Cortex of kidney (tissue), 1 donor: Measurements from ENCODE around the gene POLR1A.

Experiments used
- DNase-seq: peaks from one replicate; lab custom pipeline; 2025; lab: John Stamatoyannopoulos, UW

The POLR1A gene

DNA sequence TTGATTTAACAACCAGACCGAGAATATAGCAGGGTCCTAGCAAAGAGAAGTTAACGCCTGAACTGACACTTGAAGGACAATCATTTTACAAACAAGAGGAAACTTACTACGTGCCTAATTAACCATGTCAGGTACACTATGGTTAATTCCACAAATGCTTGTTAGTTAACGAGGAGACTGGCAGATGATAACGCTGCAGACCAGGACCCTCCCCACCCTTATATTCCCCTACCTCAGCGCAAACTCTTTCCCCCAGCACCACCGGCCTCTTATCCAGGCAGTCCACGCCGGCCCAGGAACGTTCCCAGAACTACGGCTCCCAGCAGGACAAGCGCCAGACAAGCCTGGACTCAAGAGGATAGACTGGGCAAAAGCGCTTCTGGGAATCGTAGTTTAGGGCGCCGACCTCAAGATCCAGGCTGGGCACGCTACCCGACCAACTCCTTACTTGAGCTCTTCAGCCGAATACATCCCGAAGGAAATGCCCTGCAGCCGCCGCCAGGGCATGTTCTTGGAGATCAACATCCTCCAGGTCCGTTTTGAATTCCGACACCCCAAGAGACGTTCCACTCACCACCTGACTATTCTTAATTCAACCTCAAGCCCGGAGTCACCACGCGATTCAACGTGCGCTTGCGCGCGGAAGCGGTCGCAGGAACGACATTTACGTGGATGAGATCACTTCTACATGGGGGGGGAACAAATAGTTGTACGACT is at the start of gene POLR1A:
Gene POLR1A, minus strand, starts transcription at position 635 of the 717 bp plus-strand sequence. Its CDS starts 110 bp downstream, at position 525.
- DNase-seq: no peak

DNA sequence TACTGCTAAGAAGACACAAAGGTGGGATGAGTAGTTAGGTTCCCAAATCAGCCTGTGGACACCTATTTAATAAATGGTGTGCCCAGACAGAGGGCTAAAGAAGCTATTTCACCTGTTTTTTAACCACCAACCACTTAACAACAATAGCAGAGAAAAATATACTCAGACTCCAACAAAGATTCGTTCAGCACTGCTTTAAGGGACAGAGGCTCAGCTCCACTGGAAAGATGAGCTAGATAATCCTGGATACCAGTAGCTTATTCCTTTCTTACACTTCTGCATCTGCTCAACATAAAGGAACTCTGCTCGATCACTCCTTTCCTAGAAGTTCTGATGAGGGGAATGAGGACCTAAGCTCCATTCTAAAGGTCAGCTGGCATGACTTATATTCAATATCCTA is 44.8 kb upstream of the POLR1A start:
- no peak for DNase-seq

DNA sequence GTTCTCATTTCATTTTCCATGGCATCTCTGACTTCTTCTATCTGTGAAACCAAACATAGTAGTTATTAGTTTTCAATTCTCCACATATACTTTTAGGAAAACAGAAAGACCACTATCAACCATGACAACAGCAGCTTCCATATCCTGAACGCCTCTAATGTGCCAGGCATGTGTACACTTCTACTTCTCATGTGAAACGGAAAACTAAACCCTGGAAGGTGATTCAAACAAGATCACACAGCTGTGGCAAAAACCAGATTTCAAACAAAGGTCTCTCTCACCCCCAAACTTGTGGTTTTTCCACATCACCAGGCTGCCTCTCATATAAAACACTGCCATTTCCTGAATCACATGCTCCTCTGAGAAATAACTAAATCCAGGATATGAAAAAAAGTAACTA is 42.1 kb upstream of the POLR1A start:
- DNase-seq: no peak

DNA sequence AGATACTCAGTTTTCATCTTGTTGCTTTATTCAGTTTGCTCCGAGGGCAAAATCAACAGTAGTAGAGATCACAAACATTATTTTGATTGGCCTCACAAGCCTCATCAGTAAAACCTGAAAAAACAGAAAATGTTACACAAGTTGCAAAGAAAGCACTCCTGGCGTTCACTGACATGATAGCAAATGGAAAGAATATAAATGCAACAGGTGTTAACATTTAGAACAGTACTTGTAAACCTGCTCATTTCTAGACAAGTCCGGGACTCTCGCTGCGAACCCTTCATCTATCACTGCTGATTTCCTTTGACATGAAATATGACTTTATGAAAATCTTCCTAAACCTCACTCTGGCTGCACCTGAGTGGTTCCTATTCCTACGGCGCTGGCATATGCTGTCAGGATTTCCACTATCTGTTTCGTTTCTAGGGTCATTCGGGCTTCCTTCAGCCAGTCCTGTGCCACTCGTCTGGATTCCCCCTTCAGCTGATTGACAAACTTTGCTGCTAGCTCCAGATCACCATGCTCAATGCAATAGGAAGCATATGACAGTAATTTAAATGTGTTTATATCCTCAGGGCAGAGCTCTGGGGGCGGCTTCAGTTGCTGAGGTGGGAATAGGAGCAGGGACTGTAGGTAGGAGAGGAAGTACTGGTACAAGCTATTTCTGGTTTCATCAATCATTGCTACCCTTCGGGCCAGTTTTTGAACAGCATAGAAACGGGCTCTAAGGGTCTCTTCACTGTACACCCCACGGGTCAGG is 38.4 kb upstream of the POLR1A start:
- no peak for DNase-seq

DNA sequence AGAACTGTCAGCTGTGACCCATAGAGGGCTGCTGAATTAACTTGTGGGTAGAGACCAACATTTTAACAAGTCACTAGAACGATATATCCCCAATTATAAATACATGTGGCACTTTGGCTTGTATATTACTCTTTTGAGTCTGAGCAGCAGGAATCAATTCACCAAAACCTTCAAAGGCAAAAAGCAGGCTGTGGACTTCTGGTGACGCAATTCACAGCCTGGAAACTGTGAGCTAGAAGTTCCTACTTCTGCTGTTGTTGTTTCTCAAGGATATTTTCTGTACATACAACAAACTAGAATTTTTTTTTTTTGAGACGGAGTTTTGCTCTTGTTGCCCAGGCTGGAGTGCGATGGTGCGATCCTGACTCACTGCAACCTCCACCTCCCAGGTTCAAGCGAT is 37.6 kb upstream of the POLR1A start:
- no peak for DNase-seq

DNA sequence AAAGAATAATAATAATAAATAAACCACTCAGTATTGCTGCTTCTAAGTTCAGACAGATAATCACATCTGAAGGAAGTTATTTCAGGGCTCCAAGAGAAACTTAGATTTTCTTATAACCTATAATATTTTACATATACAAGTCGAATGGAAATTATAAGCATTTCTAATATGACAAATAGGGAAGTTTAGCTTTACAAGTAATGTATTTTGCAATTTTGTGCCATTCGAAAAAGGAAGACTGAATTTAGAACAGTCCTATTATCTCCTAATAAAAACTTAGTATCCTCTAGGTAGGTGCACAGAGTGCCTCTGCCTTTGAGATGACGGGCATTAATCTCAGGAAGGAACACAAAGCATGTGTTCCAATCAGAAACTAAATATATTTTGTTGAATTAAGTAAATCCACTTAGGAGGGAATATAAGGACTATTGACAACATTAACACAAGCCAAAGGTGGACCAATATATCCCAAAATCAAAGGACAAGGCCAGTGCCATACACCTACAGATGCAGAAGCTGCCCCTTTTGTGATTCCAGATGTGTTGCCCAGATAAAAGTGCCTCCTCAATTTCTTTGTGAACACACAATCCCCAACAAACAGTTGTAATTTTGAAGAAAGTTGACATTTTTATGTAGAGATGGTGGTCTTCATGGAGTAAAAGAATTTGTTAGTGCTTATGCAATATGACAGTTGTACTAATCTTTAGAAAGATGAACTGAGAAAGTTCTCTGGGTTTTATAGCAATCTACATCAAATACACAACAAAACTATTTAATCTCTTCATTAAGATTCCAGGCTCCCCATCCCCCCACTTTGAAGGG is 37.0 kb upstream of the POLR1A start:
- DNase-seq: no peak

DNA sequence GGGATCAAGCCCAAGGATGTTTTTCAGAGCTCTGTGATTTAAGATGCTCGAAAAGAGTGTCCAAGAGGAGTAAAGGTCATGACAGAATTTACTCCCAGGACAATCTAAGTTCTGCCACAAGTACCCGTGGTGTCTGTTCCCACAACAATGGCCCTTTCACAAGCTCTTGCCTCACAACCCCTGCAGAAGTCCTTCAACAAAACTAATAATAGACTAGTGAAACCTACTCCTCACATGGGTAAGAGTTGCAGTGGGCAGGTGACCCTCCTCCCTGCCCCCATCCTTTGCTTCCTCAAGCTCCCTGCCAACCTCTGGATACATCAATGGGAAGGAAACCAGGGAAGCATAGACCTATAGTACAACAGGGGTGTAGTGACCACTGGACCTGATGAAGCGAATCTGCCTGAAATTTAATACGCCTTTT is 35.3 kb upstream of the POLR1A start:
- DNase-seq: no peak

DNA sequence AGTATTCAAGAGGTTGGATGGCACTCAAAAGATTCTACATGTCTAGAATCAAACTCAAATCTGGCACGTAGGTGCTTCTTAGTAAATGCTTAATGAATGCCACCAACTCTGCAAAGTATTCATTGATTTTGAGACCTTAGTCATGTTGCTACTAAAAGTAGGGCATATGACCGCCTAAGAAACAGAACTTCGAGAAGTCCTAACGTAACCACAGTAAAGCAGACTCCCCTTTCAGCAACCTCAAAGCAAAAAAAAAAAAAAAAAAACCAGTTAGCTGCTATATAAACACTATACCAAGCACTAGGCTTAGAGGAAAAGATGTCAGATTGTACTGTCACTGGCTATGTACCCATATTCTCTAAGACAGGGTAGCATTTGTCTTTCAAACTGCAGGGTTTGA is 34.3 kb upstream of the POLR1A start:
- DNase-seq: no peak

DNA sequence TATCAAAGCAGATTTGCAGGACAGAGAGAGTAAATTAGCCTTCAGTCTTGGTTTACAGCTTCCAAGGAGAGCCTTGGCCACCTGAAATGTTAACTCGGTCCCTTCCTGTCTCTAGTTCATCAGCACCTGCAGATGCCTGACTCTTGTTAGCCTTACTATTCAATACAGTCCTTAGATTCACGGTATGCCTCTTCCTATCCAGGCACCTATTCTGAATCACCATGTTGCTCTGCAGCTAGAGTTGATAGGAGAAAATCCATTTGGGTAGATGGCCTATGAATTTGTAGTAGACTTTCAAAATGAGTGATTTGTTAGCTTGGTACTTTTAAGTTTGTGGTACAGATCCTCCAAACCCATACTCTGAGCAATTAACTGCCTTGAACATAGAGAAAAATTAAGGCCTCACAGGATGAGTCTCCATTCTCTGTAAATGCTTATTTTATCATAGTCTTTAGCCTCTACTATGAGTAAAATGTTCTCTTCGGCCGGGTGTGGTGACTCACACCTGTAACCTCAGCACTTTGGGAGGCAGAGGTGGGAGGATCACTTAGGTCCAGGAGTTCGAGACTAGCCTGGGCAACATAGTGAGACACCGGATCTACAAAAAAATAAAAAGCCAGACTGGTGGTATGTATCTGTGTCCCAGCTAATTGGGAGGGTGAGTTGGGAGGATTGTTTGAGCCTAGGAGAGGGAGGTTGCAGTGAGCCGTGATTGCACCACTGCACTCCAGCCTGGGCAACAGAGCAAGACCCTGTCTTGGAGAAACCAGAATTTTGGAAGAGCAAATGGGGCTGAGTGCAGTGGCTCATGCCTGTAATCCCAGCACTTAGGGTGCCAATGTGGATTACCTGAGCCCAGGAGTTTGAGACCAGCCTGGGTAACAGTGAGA is 33.3 kb upstream of the POLR1A start:
- DNase-seq: no peak

DNA sequence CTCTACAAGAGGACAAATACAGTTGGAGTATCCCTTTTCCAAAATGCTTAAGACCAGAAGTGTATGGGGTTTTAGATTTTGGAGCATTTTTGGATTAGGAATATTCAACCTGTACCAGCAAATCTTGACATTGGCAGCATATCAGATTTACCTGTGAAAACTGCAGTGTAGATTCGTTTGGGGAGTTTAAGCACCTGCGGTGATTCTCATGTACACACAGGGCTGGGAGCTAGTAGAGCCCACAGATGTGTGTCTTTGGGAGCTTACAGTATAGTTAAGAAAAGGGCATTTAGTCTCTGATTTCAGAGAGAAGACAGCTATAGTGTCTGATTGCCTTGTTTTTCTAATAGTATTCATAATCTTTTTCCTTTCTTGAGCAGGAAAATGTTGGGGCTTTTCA is 30.5 kb upstream of the POLR1A start:
- DNase-seq: no peak

DNA sequence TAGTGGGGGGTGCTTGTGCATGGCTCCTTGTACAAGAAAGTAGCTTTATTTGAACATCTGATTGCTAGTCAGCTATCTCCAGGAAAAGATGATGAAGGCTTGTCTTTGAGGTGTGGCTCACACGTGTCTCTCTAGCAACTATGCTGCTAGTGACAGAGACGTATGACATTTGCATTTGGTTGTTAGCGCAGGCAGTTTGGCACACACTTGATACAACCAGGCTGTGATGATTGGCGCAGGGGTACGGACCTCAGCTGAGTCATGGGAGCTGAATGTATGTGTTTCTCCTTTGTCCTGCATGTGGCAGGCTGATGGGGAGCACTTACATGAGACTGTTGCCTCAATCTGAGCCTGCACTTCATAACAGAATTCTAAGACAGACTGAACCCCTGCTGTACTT is 30.0 kb upstream of the POLR1A start:
- no peak for DNase-seq

DNA sequence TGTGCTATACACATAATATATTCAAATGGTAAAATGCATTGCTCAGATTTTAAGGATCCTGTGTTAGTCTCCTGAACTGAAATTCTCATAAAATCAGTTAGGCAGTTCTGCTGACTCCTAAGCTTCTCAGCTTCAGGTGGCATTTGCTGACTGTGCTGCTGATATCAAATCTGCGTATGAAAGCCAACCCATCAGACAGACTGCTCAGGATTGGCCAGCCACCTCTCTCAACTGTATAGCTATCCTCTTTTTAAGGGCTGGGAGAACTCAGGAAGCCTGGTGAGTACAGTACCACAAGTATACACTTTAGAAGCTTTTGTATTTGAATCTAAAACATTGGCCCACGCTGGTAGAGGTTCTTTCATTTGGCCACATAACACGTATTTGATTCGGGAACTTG is 29.0 kb upstream of the POLR1A start:
- no peak for DNase-seq

DNA sequence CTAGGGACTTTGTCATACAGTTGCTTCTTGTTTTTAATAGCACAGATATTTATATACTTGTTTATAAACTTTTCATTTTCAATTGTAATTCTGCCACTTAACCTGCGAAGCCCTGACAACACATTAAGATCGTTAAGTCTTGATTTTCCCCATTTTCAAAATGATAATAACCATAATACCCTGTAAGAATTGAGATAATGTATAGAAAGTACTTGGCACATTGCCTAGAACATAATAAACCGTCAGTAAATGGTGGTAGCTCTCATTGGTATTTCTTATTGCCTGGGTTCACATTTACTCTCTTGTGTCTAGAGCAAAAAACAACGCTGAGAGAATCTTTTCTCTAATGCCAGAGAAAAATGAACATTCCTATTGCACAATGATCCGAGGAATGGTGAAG is 19.0 kb upstream of the POLR1A start:
- no peak for DNase-seq

DNA sequence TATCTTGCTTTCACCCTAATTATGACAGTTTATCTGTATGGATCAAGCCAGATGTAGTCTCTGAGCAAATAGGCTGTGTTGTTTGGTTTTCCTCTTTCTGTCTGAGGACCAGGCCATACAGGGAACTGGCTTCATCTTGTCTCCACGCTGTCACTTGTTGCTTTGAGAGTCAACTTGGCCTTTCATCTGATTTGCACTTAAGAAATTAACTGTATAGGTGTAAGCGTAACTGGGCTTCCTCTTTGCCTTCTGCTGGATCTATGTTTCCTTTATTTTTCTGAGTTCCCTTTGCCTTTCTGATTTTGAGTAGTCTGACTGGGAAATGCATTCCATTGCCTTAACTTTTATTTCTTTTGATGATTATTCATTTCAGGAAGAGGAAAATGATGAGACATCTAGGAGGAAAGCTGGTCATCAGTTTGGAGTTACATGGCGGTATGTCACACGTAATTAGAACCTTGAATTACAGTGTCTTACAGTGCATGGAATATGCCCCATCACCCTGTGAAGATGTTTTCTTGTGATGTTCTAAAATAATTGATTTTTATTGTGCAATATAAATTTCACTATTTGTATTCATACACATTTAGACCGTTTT is 17.7 kb upstream of the POLR1A start:
- DNase-seq: no peak

DNA sequence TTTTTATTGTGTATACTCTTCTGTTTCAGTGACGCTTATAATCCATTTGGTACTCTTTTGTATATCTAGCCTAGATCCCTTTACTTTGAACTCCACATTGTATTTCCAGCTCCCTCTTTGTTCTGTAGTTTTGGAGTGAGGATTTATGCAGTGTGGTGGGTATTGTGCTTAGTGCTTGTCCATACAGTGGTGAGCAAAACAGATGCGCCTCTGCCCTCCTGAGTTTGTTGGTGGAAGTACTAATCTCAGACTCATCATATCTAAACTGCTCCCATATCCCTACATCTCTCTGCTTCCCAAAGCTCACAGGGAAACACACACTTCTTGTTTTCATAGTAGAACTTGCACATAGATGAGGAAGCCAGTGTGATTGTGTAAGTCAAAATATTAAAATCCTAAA is 12.4 kb upstream of the POLR1A start:
- DNase-seq: no peak

DNA sequence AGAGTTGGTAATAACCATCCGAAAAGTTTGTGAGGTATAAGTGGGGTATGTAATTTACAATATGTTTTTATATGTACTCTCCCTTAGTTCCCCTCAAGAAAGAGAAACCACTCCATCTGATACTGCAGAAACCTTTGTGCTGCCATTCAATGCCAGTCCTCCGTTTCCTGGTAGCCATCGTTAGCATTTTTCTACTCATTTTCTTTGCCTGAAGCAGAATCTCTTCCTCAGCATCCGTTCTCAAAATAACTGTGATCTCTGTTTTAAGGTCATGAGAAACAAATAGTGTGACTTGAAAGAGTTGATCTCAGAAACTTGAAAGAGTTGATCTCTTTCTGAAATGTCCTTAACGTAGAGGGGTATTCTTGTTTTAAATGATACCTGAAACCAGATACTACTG is 1.3 kb upstream of the POLR1A start:
- DNase-seq: no peak

DNA sequence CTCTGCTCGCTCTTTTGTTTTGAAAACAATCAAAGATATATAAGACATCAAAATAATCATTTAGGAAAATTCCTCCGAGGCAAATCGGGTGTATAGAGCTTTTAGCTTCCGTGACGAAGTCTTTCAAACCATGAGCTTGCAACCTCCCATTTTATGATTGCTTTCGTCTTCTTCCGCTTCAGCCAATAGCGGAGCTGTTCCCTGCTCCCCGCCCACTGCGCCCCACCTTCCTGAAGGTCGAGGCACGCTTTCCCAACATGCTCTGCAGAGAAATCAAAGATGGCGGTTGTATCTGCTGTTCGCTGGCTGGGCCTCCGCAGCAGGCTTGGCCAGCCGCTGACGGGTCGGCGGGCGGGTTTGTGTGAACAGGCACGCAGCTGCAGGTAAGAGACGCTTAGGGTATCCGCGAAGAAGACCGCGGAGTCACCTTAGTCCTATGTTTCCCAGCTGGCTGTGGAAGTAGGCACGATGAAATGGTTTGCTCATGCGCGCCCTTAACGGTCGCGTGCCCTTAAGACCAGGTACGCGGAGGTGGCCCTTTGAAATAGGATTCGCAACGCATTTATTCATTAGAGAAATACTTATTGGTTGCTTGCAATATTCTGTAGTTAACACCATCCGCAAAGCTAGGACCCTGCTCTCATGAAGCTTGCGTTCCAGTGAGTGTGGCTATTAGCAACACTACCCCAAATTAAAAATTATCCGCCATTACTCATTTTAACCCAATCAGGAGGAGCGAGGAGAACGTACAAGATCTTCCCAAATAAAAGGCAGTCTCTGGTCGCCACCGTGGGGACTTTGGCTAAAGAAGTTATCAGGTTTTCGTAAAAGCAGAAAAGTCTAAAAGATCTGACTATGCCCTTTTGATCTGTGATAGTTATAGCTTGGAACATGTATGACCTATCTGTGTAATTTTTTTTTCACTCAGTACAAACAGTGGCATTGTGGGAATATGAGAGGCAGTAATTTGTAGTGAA is 571 bp upstream of the POLR1A start, which contains the start of gene PTCD3:
Gene PTCD3, plus strand, starts transcription at position 267 of the 977 bp plus-strand sequence. Its CDS starts 13 bp downstream, at position 280.
- peak; percentile 35 for DNase-seq

DNA sequence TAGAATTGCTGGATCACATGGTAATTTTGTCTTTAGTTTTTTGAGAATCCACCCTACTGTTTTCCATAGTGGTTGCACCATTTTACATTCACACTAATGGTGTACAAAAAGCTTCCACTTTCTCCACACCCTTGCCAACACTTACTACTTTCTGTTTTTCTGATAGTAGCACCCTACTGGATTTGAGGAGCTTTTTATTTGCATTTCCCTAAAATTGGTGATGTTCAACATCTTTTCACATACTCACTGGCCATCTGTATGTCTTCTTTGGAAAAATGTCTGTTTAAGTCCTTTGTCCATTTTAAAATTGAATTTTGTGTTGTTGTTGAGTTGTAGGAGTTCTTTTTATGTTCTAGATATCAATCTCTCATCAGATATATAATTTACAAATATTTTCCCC is 3.5 kb downstream of the POLR1A start:
- no peak for DNase-seq

DNA sequence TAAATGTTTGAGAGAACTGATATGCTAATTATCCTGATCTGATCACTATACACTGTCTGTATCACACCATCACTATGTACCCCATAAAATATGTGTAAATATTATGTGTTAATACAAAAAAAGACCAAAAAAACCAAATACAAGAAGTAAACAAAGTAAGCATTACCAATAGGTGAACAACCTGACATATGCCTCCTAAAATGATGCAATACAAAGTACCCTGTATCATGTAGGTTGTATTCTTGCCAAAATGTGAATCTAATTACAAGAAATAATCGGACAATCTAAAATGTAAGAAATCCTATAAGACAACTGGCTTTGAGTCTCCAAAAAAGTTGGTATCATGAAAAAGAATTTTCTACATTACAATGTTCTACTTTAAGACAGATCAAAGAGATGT is 7.8 kb downstream of the POLR1A start:
- no peak for DNase-seq
